Stimulated activated CD8-positive, alpha-beta memory T cell treated with anti-CD3 and anti-CD28 coated beads, Interleukin-4, amount 100 ng/mL, for 1 hour (primary cell): ENCODE measurements around the gene DACT3.

ENCODE experiments used
- DNase-seq, 2 donors: peaks; one replicate each; pipeline ENCODE4 v3.0.0-alpha.2; 2020; ENCODE audit warnings: low read depth in 2 of 2, low spot score in 1 of 2

The DACT3 gene

GRCh38 chr19:46600384-46601317, 60.3 kb downstream of the DACT3 start:
- peak; percentile 93 to 96 for DNase-seq

DNA sequence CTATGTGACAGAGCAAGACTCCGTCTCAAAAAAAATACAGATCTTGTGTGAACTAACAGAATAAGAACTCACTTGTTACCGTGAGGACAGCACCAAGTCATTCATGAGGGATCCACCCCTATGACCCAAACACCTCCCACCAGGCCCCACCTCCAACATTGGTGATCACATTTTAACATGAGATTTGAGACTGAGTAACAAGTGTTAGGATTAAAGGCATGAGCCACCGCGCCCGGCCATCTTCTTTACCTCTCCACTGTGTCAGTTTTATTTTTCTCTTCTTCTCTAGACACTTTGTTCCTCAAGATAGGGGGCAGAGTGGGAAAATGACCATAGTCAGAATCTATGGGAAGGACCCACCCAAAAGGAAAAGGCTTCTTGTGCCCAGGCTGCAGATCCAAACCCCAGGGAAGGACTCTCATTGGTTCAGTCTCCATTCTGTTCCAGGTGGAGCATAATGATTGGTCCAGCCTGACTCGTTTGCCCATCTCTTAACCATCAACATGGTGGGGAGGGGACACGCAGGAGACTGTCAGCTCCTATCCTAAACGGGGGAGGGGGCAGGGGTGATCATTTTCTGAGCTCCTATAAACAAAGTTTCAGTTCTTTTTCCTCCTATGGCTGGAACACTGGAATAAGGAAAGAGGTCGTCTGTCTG, 61.1 kb downstream of the DACT3 start:
- DNase-seq, result no peak

- DNase-seq, result no peak
Observed at GRCh38 chr19:46598372-46598917, 62.5 kb downstream of the DACT3 start.
